GM12874 (cell line): ENCODE data around the gene ARL8B.

Source experiments
- CTCF ChIP-seq: IDR thresholded peaks from 2 replicates; pipeline ENCODE4 v1.5.1; 2011; ENCODE audit warnings: low read depth, mild to moderate bottlenecking, control low read depth, low read length, moderate library complexity; ENCODE audit not compliant: insufficient read depth

Gene ARL8B

GRCh38 chr3:5194341-5194740 lies 72.2 kb downstream of the ARL8B start:
- no peak for TF ChIP-seq CTCF

GRCh38 chr3:5194801-5195509 lies 72.9 kb downstream of the ARL8B start:
- no peak for TF ChIP-seq CTCF

GRCh38 chr3:5195605-5196004 lies 73.5 kb downstream of the ARL8B start:
- no peak for TF ChIP-seq CTCF

GRCh38 chr3:5197022-5197421 lies 74.9 kb downstream of the ARL8B start:
- no peak for TF ChIP-seq CTCF

- no peak for TF ChIP-seq CTCF
These were observed 75.6 kb downstream of the ARL8B start for GRCh38 chr3:5197470-5198312.

GRCh38 chr3:5198313-5198677 lies 76.2 kb downstream of the ARL8B start:
- no peak for TF ChIP-seq CTCF

- no peak for TF ChIP-seq CTCF
These were observed 77.1 kb downstream of the ARL8B start for GRCh38 chr3:5198986-5199731.
